ENCODE results near the gene VPS11.
A peak's percentile ranks its signal among the peaks of the same experiment; 100 is the strongest.
"Not testable (repeated sequence)": the region's sequence is repeated elsewhere in the genome, so short reads cannot be mapped to it uniquely, and the experiment has no call there.

VPS11 gene

DNA sequence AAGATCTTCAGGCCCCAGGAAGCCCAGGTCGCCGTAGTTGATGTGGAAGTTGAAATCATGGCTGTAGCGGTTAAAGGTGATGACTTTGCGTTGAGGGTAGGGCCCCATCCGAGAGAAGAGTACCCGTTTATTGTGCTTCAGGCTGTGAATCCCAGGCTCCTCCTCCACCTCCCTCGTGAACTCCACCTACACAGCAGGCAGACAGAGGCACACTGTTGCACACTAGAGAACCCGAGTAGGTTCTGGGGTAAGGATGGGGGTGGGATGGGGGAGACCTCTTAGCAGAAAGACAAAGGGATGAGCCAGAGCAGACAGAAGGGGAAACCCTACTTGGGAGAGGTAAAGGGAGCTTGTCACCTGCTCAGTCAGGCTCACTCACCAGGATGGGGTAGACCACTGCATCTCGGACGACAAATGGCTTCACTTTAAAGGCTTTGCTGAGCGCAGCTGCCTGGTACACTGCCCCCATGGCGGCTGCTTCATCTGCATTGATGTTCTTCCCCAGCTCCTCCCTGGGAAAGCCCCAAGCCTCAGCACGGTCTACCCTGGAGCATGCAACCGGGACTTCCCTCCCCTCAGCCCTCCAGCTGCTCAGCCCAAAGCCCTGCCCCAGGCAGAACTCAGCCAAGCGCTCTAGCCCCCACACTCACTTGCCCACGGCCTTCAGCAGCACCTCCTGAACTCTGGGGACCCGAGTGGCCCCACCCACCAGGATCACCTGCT, 16.0 kb upstream of the VPS11 start:
- Histone ChIP-seq H3K36me3 (ENCODE audit: insufficient read depth, insufficient read length, low read length) (peaks cover 91% of the 10 kb centered on the region), H3K27me3 (ENCODE audit: insufficient read depth, insufficient read length) (no peaks in the 10 kb centered on the region), H3K9ac (ENCODE audit: insufficient read length, low read depth) (no peak overlapping the region), H3K9me3 (ENCODE audit: insufficient read depth, low read length) (no peaks in the 10 kb centered on the region), H3K4me1 (ENCODE audit: insufficient read depth, insufficient read length) (peaks cover 6% of the 10 kb centered on the region), H3K4me3 (ENCODE audit: insufficient read length, low read depth) (no peak overlapping the region)
- TF ChIP-seq SUZ12 (IDR thresholded peaks at IDR 0.05; ENCODE audit: extremely low read depth, insufficient read depth, insufficient read length) (no peak), YY1 (IDR thresholded peaks at IDR 0.05; ENCODE audit: insufficient read depth, insufficient read length) (no peak), ZNF274 (IDR thresholded peaks at IDR 0.05; ENCODE audit: low read depth, low read length) (no peak)
- DNase-seq (ENCODE audit: low read depth, low spot score) = no peak

DNA sequence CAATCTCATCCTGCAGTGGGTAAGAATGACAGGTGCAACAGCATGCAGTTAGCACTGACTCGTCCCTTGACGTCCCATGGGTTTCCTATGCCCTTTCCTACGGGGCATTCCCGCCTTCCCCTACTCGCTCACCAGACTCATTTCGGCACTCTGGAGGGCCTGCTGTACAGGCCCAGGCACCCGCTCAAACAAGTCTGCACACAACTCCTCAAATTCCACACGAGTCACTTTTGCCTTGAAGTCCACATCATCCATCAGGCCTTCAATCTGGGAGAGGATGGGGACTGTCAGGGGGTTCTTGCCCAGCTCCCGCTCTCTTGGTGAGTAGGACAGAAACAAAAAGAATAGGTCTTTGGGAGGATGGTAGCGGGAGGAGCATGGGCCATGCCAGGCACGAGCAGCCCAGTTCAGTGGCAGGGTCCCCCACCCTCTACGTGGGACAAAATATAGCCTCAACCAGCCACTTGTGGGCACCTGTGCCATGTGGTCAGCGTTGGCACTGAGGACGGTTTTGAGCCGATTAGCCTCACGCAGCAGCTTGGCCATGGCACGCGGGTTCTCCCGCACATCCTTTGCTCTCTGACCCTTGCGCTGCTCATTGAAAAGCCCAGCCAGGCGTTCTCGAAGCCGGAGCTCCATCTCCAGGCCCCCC, 15.3 kb upstream of the VPS11 start:
- no peaks in the 10 kb centered on the region for H3K9me3 ChIP-seq (ENCODE audit: insufficient read depth, low read length)
- TF ChIP-seq ZNF274 (IDR thresholded peaks at IDR 0.05; ENCODE audit: low read depth, low read length) (no peak), SUZ12 (IDR thresholded peaks at IDR 0.05; ENCODE audit: extremely low read depth, insufficient read depth, insufficient read length) (no peak), YY1 (IDR thresholded peaks at IDR 0.05; ENCODE audit: insufficient read depth, insufficient read length) (no peak)
- H3K4me1 ChIP-seq (ENCODE audit: insufficient read depth, insufficient read length) = peaks cover 6% of the 10 kb centered on the region
- no peaks in the 10 kb centered on the region for H3K27me3 ChIP-seq (ENCODE audit: insufficient read depth, insufficient read length)
- no peak overlapping the region for H3K9ac ChIP-seq (ENCODE audit: insufficient read length, low read depth)
- H3K36me3 ChIP-seq (ENCODE audit: insufficient read depth, insufficient read length, low read length) = peaks cover 87% of the 10 kb centered on the region
- no peak overlapping the region for H3K4me3 ChIP-seq (ENCODE audit: insufficient read length, low read depth)
- no peak for DNase-seq (ENCODE audit: low read depth, low spot score)

DNA sequence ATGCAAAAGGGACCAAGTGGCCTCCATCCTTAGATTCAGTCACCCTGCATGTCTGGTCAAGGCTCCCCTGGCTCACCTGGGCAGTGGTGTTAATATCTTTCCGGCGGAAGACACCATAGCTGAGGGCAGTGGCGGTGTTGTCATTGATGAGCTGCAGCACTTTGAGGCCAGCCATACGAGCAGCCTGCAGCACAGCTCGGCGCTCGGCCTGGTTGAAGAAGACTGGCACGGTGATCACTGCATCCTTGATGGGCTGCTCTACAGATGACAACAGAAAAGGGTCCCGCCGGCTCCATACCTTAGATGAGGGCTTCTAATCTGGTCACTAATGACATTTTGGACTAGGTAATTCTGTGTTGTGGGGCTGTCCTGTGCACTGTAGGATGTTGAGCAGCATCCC, 13.2 kb upstream of the VPS11 start:
- DNase-seq (ENCODE audit: low read depth, low spot score) = no peak
- no peaks in the 10 kb centered on the region for H3K27me3 ChIP-seq (ENCODE audit: insufficient read depth, insufficient read length)
- no peak overlapping the region for H3K9ac ChIP-seq (ENCODE audit: insufficient read length, low read depth)
- H3K4me3 ChIP-seq (ENCODE audit: insufficient read length, low read depth) = no peak overlapping the region
- H3K36me3 ChIP-seq (ENCODE audit: insufficient read depth, insufficient read length, low read length) = peaks cover 66% of the 10 kb centered on the region
- TF ChIP-seq YY1 (IDR thresholded peaks at IDR 0.05; ENCODE audit: insufficient read depth, insufficient read length) = no peak
- no peak for TF ChIP-seq ZNF274 (IDR thresholded peaks at IDR 0.05; ENCODE audit: low read depth, low read length)
- no peak for TF ChIP-seq SUZ12 (IDR thresholded peaks at IDR 0.05; ENCODE audit: extremely low read depth, insufficient read depth, insufficient read length)
- H3K9me3 ChIP-seq (ENCODE audit: insufficient read depth, low read length) = no peaks in the 10 kb centered on the region
- H3K4me1 ChIP-seq (ENCODE audit: insufficient read depth, insufficient read length) = peaks cover 6% of the 10 kb centered on the region

DNA sequence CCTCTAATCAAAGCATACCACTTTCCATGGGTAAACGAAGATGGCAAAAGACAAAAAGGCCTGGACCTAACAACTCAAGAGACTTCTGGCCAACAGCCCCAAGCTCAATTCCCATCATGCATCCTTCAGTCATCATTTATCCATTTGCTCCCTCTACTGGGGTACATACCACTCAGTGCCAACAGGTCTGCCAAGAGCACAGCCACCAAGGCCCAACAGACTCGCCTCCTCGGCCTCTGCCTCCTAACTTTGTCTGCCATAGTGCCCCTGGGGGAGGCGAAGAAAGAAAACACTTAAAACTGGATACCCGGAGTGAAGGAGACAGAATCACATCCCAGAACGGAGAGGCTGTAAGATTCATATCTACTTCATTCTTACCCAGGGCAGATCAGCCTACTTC, 11.7 kb upstream of the VPS11 start:
- peaks cover 6% of the 10 kb centered on the region for H3K4me1 ChIP-seq (ENCODE audit: insufficient read depth, insufficient read length)
- H3K27me3 ChIP-seq (ENCODE audit: insufficient read depth, insufficient read length) = no peaks in the 10 kb centered on the region
- peak overlapping the region; percentile 83 for H3K4me3 ChIP-seq (ENCODE audit: insufficient read length, low read depth)
- peak overlapping the region; percentile 83 for H3K9ac ChIP-seq (ENCODE audit: insufficient read length, low read depth)
- no peak for TF ChIP-seq ZNF274 (IDR thresholded peaks at IDR 0.05; ENCODE audit: low read depth, low read length)
- TF ChIP-seq SUZ12 (IDR thresholded peaks at IDR 0.05; ENCODE audit: extremely low read depth, insufficient read depth, insufficient read length) = no peak
- TF ChIP-seq YY1 (IDR thresholded peaks at IDR 0.05; ENCODE audit: insufficient read depth, insufficient read length) = no peak
- DNase-seq (ENCODE audit: low read depth, low spot score) = no peak
- H3K36me3 ChIP-seq (ENCODE audit: insufficient read depth, insufficient read length, low read length) = peaks cover 51% of the 10 kb centered on the region
- no peaks in the 10 kb centered on the region for H3K9me3 ChIP-seq (ENCODE audit: insufficient read depth, low read length)

DNA sequence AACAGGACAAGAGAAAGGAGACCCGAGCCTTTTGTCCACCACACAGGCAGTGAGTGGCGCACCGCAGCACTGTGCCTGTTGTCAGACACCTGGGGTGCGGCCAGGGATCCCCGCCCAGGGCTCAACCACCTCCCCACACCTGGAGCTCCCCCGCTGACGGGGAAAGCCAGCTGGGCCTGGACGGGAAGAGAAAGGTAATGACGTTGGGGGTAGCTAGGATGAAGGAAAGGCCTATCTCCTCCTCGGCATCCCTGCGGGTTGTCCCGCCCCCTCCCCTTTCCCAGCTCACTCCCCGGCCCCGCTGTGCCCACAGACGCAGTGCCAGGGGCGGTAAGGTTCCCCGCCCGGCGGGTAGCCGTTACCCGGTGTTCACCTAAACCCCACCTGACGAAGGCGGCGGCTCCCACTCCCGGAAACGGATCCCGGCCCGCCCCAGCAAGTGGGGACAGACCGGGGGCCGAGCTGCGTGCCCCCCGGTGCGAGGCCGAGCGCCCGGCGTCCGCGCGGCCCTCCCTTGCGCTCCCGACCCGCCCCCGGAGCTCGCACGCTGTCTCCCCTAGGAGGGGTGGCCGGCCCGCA, 11.1 kb upstream of the VPS11 start:
- Histone ChIP-seq H3K9me3 (ENCODE audit: insufficient read depth, low read length) (no peaks in the 10 kb centered on the region), H3K4me3 (ENCODE audit: insufficient read length, low read depth) (peak overlapping the region; percentile 83), H3K4me1 (ENCODE audit: insufficient read depth, insufficient read length) (peaks cover 6% of the 10 kb centered on the region), H3K36me3 (ENCODE audit: insufficient read depth, insufficient read length, low read length) (peaks cover 45% of the 10 kb centered on the region), H3K27me3 (ENCODE audit: insufficient read depth, insufficient read length) (no peaks in the 10 kb centered on the region), H3K9ac (ENCODE audit: insufficient read length, low read depth) (peak overlapping the region; percentile 83)
- no peak for TF ChIP-seq YY1 (IDR thresholded peaks at IDR 0.05; ENCODE audit: insufficient read depth, insufficient read length)
- no peak for TF ChIP-seq SUZ12 (IDR thresholded peaks at IDR 0.05; ENCODE audit: extremely low read depth, insufficient read depth, insufficient read length)
- TF ChIP-seq ZNF274 (IDR thresholded peaks at IDR 0.05; ENCODE audit: low read depth, low read length) = no peak
- no peak for DNase-seq (ENCODE audit: low read depth, low spot score)

DNA sequence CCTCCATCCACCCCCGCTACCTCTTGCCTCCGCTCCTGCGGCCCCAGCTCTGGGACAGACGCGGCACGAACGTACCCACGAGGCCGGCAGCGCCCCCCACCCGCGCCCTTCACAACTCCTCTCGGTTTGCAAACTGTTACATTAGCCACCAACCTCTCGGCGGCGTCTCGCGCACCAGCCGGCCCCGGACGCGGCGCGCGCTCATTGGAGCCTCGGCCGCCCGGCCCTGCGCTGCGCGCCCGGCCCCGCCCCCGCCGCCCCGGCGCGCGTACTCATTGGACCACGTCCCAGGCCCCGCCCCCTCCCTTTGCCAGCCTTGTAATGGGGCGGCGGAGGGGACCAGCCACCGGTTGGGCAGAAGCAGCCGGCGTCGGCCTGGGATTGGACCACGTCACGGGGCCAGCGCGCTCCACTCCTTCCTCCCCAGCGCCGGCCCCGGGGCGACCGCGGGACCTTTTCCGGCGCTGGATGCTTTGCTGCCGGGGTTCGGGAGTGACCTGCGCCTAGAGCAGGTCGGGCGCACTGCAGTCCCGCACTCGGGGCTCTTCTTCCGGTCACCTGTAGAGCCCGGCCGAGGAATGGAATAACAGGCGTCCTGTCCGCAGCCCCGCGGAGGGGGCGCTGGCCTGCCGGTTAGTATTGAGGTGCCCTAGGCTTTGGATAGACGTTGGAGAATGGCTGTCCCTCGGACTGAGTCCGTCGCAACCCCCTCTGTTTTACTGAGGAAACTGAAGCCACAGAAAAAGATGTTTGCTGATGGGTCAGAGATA, 10.4 kb upstream of the VPS11 start, which contains the start of gene HYOU1:
HYOU1 (minus strand) TSS at position 206 of the 770 bp plus-strand sequence. CDS start 1,045 bp downstream, outside the sequence.
- Histone ChIP-seq H3K9ac (ENCODE audit: insufficient read length, low read depth) (peak within 1 kb of the TSS; percentile 83), H3K36me3 (ENCODE audit: insufficient read depth, insufficient read length, low read length) (peaks cover 39% of the 10 kb centered on the region), H3K9me3 (ENCODE audit: insufficient read depth, low read length) (no peaks in the 10 kb centered on the region), H3K27me3 (ENCODE audit: insufficient read depth, insufficient read length) (no peaks in the 10 kb centered on the region), H3K4me1 (ENCODE audit: insufficient read depth, insufficient read length) (peaks cover 6% of the 10 kb centered on the region), H3K4me3 (ENCODE audit: insufficient read length, low read depth) (peak within 1 kb of the TSS; percentile 83)
- TF ChIP-seq SUZ12 (IDR thresholded peaks at IDR 0.05; ENCODE audit: extremely low read depth, insufficient read depth, insufficient read length) (no peak), YY1 (IDR thresholded peaks at IDR 0.05; ENCODE audit: insufficient read depth, insufficient read length) (no peak), ZNF274 (IDR thresholded peaks at IDR 0.05; ENCODE audit: low read depth, low read length) (no peak)
- peak; percentile 95 for DNase-seq (ENCODE audit: low read depth, low spot score)

DNA sequence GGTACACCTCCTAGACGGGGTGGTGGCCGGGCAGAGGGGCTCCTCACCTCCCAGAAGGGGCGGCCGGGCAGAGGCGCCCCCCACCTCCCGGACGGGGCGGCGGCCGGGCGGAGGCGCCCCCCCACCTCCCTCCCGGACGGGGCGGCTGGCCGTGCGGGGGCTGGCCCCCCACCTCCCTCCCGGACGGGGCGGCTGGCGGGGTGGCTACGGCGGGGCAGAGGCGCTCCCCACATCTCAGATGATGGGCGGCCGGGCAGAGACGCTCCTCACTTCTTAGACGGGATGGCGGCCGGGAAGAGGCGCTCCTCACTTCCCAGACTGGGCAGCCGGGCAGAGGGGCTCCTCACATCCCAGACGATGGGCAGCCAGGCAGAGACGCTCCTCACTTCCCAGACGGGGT, 8.5 kb upstream of the VPS11 start:
- H3K36me3 ChIP-seq (ENCODE audit: insufficient read depth, insufficient read length, low read length) = peaks cover 19% of the 10 kb centered on the region
- not testable (repeated sequence) for H3K27me3 ChIP-seq (ENCODE audit: insufficient read depth, insufficient read length); H3K4me3 ChIP-seq (ENCODE audit: insufficient read length, low read depth); H3K9me3 ChIP-seq (ENCODE audit: insufficient read depth, low read length); H3K4me1 ChIP-seq (ENCODE audit: insufficient read depth, insufficient read length); DNase-seq (ENCODE audit: low read depth, low spot score); H3K9ac ChIP-seq (ENCODE audit: insufficient read length, low read depth)
